Right renal pelvis (tissue), 4 donors: ENCODE results near the gene TRRAP. TPM values are rescaled to one million over a fixed set of nuclear protein-coding genes. Genes with fewer than 3 reads are reported as not detected.
"Not testable (repeated sequence)": the region's sequence is repeated elsewhere in the genome, so short reads cannot be mapped to it uniquely, and the experiment has no call there.

Experiments
- DNase-seq, 4 donors: peaks; one replicate each; pipeline ENCODE4 v3.0.0-alpha.2; 2013; ENCODE audit warnings: low read depth in 4 of 4, low spot score in 3 of 4, missing footprints in 1 of 4
- polyA plus RNA-seq, 4 donors: library from polyadenylated mRNA; unstranded; fragments of 120-200 nt; gene quantifications; one replicate each; pipeline ENCODE4 v1.2.1, GENCODE V29; 2013; ENCODE audit not compliant: insufficient read length in 4 of 4

The TRRAP gene
- polyA plus RNA-seq, 4 donors = 35.0 to 44.6 (median 40.2) TPM

DNA sequence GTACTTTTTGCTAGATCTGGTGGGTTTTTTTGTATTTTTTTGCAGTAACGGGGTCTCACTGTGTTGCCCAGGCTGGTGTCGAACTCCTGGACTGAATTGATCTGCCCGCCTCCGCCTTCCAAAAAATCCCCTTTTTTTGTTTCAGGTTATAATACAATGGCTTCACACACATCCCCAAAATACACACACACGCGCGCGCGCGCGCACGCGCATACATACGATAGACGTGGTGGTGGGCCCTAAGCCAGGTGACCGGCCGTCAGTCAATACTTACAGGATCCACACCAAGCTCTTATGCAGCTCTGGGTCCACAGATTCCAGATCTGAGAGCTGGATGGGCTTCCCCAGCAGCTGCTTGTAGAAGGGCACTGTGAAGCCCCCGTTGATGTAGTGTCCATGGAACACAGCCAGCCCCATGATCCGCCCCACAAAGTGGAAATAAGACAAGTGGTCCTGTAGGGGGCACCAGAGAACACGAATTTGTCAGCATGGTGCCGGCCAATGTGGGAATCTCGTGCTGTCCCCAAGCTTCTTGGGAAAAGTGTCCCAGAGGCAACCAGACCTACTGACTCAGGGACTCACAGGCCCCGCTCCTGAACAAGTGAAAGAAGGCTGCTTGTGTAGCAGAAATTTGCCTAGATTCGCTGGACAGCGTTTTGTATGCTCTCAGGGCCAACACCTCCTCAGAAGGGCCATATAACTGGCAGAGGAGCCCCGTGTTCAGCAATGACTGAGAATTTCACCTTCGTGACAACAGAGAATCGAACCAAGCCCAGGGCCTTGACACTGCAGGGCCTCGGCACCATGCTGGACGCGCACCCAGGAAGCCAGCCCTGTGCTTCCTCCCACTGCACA is 162.0 kb downstream of the TRRAP start:
- peak; percentile 64 to 81 (median 78) for DNase-seq

DNA sequence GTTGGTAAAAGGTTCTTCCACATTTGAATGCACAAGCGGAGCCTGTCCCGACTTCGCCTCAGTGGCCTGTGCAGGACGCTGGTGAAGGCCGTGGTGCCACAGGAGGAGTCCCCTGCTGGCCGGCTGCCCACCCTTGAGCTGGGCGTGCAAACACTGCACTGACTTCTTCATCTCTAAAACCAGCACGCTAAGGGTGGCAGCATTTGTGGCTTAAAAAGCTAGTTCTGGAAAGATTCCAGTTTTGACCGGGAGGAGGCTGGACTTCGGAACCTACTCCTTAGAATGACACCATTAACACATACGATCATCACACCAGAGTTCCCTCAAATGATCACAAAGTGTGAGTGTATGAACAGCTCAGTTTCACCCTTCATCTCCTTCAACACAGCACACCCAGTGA is 163.2 kb downstream of the TRRAP start:
- DNase-seq = no peak

DNA sequence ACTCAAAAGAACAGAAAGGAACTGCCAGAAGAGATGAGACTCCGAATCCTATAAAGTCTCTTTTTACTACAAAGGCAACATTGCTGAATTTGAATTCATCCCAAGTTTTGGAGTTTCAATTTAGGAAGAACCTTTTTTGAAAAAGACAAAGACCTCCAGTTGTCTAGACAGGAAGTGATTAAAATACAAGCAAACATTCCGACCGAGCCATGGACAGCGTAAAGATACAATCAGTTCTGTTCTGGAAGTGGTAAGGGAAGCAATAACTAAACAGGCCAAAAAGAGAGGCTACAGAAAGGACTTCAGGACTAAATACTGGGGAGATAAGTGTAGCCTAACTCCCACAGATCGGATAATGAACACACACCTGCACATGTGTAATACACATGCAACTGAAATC is 164.6 kb downstream of the TRRAP start:
- DNase-seq = no peak

- DNase-seq = not testable (repeated sequence)
These were observed 166.5 kb downstream of the TRRAP start for GRCh38 chr7:99044858-99045257.

GRCh38 chr7:99046262-99046661 is 167.9 kb downstream of the TRRAP start:
- DNase-seq = not testable (repeated sequence)

DNA sequence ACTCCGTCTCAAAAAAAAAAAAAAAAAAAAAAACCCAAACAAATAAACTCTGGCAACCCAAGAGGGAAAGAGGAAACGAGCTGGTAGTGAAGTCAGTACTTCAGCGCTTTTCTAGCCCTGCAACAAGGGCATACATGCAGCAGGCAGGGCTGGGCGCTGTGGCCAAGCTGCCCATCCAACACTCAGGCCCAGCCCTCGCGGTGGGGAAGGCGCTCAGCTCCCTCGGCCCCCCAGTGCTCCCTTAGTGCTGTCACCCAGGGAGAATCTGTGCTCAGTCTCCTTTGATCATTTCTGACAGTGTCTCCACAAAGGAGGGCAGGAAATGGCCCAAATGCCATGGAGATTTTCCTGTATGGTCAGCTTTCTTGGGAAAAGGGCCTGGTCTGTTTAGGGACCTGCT is 168.4 kb downstream of the TRRAP start:
- no peak for DNase-seq

GRCh38 chr7:99047526-99048077 is 169.3 kb downstream of the TRRAP start:
- no peak for DNase-seq

DNA sequence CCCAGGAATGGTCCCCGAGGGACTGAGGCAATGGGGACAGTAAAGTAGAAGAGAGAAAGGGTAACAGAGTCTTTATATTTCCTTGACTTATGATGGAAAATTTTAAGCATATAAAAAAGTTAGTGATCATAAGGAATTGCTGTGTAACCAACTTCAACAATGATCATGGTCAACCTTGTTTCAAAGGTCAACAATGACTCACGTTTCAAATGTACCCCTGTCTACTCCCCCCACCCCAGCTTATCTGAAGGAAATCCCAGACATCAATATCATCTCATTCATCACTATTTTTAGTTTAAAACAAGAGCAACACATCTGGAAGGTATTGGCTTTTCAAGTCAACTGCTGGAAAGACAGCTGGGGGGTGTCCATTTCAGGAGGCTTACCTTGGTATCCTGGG is 172.6 kb downstream of the TRRAP start:
- no peak for DNase-seq

GRCh38 chr7:99054781-99055180 is 176.4 kb downstream of the TRRAP start:
- DNase-seq = no peak

DNA sequence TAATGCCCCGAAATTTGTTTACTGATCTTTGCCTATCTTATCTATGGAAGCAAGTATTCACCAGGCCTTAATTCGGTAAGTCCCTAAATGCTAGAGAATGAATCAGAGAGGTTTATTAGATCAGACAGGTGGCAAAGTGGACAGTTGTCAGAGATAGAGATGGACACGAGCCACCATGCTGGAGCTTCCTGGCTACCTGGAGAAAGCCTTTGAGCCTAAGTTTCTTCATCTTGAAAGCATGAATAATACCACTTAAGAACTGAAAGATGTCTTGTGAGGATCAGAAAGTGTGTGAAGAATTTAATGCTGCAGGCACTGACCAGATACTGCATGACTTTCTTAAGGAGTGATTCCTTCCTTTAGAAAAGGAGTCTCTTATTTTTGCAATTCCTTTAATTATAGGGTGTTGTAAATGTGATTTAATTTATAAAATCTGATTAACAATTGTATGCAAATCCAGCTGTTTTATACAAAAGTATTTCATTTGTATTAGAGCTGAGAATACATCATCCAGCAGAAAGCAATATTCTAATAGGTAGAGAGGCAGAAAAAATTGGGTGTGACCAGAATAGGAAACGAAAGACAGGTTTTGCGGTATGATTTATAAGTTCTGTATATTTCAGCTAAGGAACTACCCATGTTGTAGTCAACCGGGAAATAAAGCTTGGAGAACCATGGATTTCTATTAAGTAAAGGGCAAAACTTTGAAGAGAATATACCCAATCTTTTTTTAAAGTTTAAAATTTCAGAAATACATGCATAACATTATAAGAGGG is 182.9 kb downstream of the TRRAP start:
- no peak for DNase-seq

Other genes starting within 250 kb of the TRRAP start
- gene TMEM130, start 8.5 kb upstream of the TRRAP start, polyA plus RNA-seq = 1 to 10 TPM; 3.9 to 5.9 (median 5.2) TPM